Left colon (tissue), 2 donors: ENCODE results near the gene OR4K2. TPM values are rescaled to one million over a fixed set of nuclear protein-coding genes. Genes with fewer than 3 reads are reported as not detected.

Source experiments
- ATAC-seq: fragments of 200-7000 bp; cut with Tn5 transposase; one replicate; pipeline ENCODE4 v1.9.1; 2020; ENCODE audit warnings: mild to moderate bottlenecking, moderate library complexity
- DNase-seq, 2 donors: peaks; one replicate each; pipeline ENCODE4 v3.0.0-alpha.2; 2020
- intact Hi-C, 2 donors: fragments of 100-400 bp; cut with DNase I in 1 of 2; cut with micrococcal nuclease in 1 of 2; formaldehyde crosslinking; loops; one replicate each; pipeline versions ENCODE4 v1.11.2 to v1.14.0; 2022; cut with DNase I, micrococcal nuclease
- total RNA-seq, 2 donors: library from RNA; stranded (reverse); fragmentation: NEBNext Ultra II Directional; extraction: Animal tissue kit (Norgen Biotek cat#: 25700); gene quantifications; one replicate each; pipeline ENCODE4 v1.2.1, GENCODE V29; 2021
- donor health status: DM: no; HTN: no; CAD: no.
- donor health status: DM: yes; HTN: yes; CAD: no.

The OR4K2 gene
- total RNA-seq, 2 donors from 2014 or later = not detected

DNA sequence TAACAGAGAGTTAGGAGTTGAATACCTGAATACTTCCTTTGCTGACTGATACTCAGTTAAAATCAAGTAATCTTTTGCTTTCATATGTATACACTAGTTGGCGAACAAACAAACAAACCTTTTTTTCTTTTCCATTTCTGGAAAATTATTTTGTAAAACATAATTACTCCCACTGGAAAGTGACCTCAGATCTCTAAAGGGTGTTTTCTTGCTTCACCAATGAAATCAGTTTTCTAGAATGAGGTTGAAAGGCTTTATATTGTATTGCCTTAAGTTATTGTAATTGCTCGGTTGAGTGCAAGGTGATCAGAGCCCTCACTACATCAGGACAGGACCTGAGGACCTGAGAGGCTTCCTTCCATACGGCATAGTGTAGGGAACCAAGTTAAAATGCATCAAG is 55.7 kb downstream of the OR4K2 start, which contains the start of gene OR4K1:
Gene OR4K1, plus strand, starts transcription at position 301 of the 400 bp plus-strand sequence. CDS start 4,750 bp downstream, outside the sequence.
- intact Hi-C loops = no loop called here
- no peak for ATAC-seq

More for the DNA sequence above, 55.7 kb downstream of the OR4K2 start, which contains the start of gene OR4K1:
- no peak for DNase-seq

Other genes with a start within 250 kb of the OR4K2 start
- not detected for gene OR11H2, start 161.3 kb upstream of the OR4K2 start, total RNA-seq
- gene OR4Q3, start 131.6 kb upstream of the OR4K2 start, total RNA-seq = not detected
- gene OR4M1, start 101.6 kb upstream of the OR4K2 start, total RNA-seq = not detected
- not detected for gene OR4N2, start 71.4 kb upstream of the OR4K2 start, total RNA-seq
- not detected for gene OR4K5, start 45.5 kb downstream of the OR4K2 start, total RNA-seq
- not detected for gene OR4K1, start 55.8 kb downstream of the OR4K2 start, total RNA-seq
- not detected for gene OR4K15, start 100.4 kb downstream of the OR4K2 start, total RNA-seq
- not detected for gene OR4Q2, start 127.0 kb downstream of the OR4K2 start, total RNA-seq
- not detected for gene OR4K14, start 144.2 kb downstream of the OR4K2 start, total RNA-seq
- not detected for gene OR4K13, start 160.9 kb downstream of the OR4K2 start, total RNA-seq
- gene OR4L1, start 184.9 kb downstream of the OR4K2 start, total RNA-seq = not detected
- gene OR4K17, start 235.6 kb downstream of the OR4K2 start, total RNA-seq = not detected